AG04450 (cell line): ENCODE results near the gene RIMBP2. TPM values are rescaled to one million over a fixed set of nuclear protein-coding genes. Genes with fewer than 3 reads are reported as not detected.

Experiments used
- CTCF ChIA-PET: fragments of 300-600, 350-600 bp; formaldehyde crosslinking; extraction: SDS; loops from one replicate; lab custom pipeline; 2022; ENCODE audit warnings: antibody characterized with exemption, inconsistent platforms; lab: Charles Lee
- POLR2A ChIA-PET: fragments of 350-600 bp; formaldehyde crosslinking; extraction: SDS; loops from one replicate; lab custom pipeline; 2021; ENCODE audit warnings: antibody characterized with exemption, inconsistent platforms; lab: Yijun Ruan, JAX
- DNase-seq: peaks from one replicate; pipeline ENCODE4 v3.0.0-alpha.2; 2011; ENCODE audit warnings: low read depth, low spot score
- H3K27ac ChIP-seq: one replicate; pipeline ENCODE4 v1.5.1; 2012; ENCODE audit warnings: low read depth, low read length, control low read depth
- H3K27me3 ChIP-seq: one replicate; pipeline ENCODE4 v1.6.0; 2012; ENCODE audit warnings: low read length; ENCODE audit not compliant: control insufficient read depth, insufficient read depth
- H3K4me3 ChIP-seq: 2 replicates; pipeline ENCODE4 v1.5.1; 2011; ENCODE audit warnings: mild to moderate bottlenecking, low read depth, low read length, control low read depth
- H3K9me3 ChIP-seq: 2 replicates; pipeline ENCODE4 v1.5.1; 2012; ENCODE audit warnings: low read length; ENCODE audit not compliant: control insufficient read depth, insufficient read depth
- CTCF ChIP-seq: IDR thresholded peaks from 2 replicates; pipeline ENCODE4 v1.5.1; 2011; ENCODE audit warnings: low read depth, low read length, control low read depth, inconsistent platforms
- polyA plus RNA-seq: library from polyadenylated mRNA; depleted of rRNA; stranded (reverse); fragments of >200 nt; gene quantifications from 2 replicates; pipeline ENCODE4 v1.2.3, GENCODE V29; 2011

RIMBP2 gene
- polyA plus RNA-seq, 1 experiment: not detected

GRCh38 chr12:130571089-130571488 lies 145.0 kb downstream of the RIMBP2 start:
- no peak overlapping the region for H3K27ac ChIP-seq
- ChIA-PET POLR2A (no interaction called here), CTCF (no interaction called here)
- DNase-seq: no peak
- H3K9me3 ChIP-seq: peaks cover 79% of the 10 kb centered on the region
- no peak for TF ChIP-seq CTCF
- H3K4me3 ChIP-seq: no peak overlapping the region
- no peaks in the 10 kb centered on the region for H3K27me3 ChIP-seq

GRCh38 chr12:130569521-130569920 lies 146.6 kb downstream of the RIMBP2 start:
- DNase-seq: no peak
- H3K9me3 ChIP-seq: peaks cover 70% of the 10 kb centered on the region
- no peaks in the 10 kb centered on the region for H3K27me3 ChIP-seq
- H3K27ac ChIP-seq: no peak overlapping the region
- ChIA-PET CTCF (no interaction called here), POLR2A (no interaction called here)
- no peak for TF ChIP-seq CTCF
- no peak overlapping the region for H3K4me3 ChIP-seq

- H3K27ac ChIP-seq: no peak overlapping the region
- CTCF ChIA-PET: no interaction called here
- DNase-seq: no peak
- POLR2A ChIA-PET: no interaction called here
- H3K4me3 ChIP-seq: no peak overlapping the region
- H3K27me3 ChIP-seq: no peaks in the 10 kb centered on the region
- H3K9me3 ChIP-seq: peaks cover 64% of the 10 kb centered on the region
- TF ChIP-seq CTCF: no peak
These were observed 147.6 kb downstream of the RIMBP2 start for GRCh38 chr12:130568501-130568900.

DNA sequence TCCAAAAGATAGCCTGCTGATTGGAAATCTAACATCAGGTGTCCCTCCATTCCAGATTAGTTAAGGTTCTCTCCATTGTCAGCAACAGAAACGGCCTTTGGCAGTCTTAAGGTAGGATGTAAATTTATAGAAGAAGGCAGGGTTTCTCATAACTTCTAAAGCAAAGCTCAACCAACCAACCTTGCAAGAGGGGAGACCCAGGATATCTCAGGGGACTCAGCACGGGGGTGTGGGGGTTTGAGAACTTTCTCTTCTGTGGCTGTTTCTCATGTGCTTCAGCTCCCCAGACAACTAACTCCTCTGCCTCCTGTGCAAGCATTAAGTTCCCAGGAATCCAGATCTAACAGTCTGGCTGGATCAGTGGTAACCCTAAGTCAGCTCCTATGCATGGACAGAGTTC lies 148.1 kb downstream of the RIMBP2 start:
- ChIA-PET CTCF (no interaction called here), POLR2A (no interaction called here)
- Histone ChIP-seq H3K4me3 (no peak overlapping the region), H3K9me3 (peaks cover 59% of the 10 kb centered on the region), H3K27ac (no peak overlapping the region), H3K27me3 (no peaks in the 10 kb centered on the region)
- DNase-seq: no peak
- no peak for TF ChIP-seq CTCF

- CTCF ChIA-PET: no interaction called here
- Histone ChIP-seq H3K4me3 (no peak overlapping the region), H3K27me3 (no peaks in the 10 kb centered on the region), H3K9me3 (peaks cover 49% of the 10 kb centered on the region), H3K27ac (no peak overlapping the region)
- POLR2A ChIA-PET: no interaction called here
- no peak for DNase-seq
- no peak for TF ChIP-seq CTCF
These were observed 149.5 kb downstream of the RIMBP2 start for GRCh38 chr12:130566446-130567155.
